Activated naive CD4-positive, alpha-beta T cell treated with anti-CD3 and anti-CD28 coated beads, Interleukin-2, amount 10 ng/mL, durations not matched to agents 5 hours and 36 hours (primary cell): ENCODE measurements around the gene TEX13D. TPM values are rescaled to one million over a fixed set of nuclear protein-coding genes. Genes with fewer than 3 reads are reported as not detected.

ENCODE experiments used
- total RNA-seq, 2 experiments: library from RNA; stranded (reverse); gene quantifications; one replicate each; pipeline ENCODE4 v1.2.3, GENCODE V29; 2021

Gene TEX13D
- total RNA-seq = not detected

DNA sequence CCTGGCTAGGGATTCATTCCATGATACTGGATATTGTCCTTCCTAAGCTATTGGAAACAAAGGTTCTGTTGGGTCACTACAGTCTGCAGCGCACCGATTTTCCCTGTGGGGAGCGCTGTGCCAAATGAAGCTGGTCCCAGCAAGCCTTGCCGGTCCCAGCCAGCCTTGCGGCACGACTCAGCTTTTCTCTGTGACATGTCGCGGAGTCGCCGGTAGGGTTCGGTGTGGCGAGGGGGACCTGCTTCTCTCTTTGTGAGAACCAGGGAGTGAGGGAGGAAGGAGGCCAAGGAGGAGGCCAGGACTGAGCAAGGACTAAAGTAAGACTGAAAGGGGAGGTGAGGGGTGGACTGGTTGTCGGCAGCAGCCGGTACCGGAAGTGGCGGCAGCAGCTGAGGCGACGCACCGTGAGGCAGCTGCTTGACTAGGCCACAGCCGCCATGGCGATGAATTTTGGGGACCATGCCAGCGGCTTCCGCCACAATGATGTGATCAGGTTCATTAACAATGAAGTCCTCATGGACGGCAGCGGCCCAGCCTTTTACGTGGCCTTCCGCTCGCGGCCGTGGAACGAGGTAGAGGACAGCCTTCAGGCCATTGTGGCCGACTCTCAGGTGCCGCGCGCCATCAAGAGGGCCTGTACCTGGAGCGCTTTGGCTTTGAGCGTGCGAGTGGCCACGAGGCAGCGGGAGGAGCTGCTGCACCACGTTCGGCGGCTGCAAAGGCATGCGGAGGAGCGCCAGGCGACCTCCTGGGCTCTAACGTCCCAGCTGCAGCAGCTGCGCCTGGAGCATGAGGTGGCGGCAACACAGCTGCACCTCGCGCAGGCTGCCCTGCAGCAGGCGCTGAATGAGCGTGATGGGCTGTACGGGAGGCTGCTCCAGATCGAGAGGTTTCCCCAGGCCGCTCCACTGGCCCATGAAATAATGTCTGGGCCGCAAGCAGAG lies at the start of gene TEX13D:
TEX13D (plus strand) TSS at position 180 of the 944 bp plus-strand sequence; CDS start at position 438, 258 bp downstream.

DNA sequence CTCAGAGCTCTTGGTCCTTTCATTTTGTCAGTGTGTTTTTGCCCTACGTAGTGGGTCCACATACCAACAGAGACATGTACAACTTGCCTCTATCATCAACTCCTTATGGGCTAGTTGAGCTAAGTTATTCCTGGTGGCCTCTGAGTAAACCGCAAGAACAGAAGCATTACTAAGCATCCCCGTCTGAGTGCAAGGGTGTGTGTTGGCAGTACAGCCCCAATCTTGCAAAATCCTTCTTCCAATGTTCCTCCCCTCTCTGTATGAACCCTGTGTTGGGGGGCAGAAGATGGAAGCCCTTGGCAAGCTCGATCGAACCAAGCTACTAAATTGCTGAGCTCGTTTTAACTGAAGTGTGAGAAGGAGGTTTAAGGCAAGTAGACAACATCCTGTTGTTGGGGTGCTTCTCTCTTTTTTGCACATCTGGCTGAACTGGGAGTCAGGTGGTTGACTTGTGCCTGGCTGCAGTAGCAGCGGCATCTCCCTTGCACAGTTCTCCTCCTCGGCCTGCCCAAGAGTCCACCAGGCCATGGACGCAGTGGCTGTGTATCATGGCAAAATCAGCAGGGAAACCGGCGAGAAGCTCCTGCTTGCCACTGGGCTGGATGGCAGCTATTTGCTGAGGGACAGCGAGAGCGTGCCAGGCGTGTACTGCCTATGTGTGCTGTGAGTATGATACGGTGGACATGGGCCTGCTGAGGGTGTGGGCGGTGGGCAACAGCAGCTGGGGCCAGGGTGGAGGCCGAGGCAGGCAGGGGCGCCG lies 13.8 kb downstream of the TEX13D start, which contains the start of gene SH2D1A:
SH2D1A (plus strand) TSS at position 447 of the 760 bp plus-strand sequence; CDS start at position 527, 80 bp downstream.

Other genes starting within 250 kb of the TEX13D start
- 10 to 100 TPM; 29.5 to 30.4 TPM for gene SH2D1A, start 13.9 kb downstream of the TEX13D start, total RNA-seq